8988T (cell line): ENCODE data around the gene SLC25A10.
A peak's percentile ranks its signal among the peaks of the same experiment; 100 is the strongest.

Source experiments
- DNase-seq: peaks from one replicate; pipeline ENCODE4 v3.0.0; 2011

SLC25A10 gene

GRCh38 chr17:81687770-81688541 lies 24.1 kb upstream of the SLC25A10 start:
- no peak for DNase-seq

- no peak for DNase-seq
Measured at GRCh38 chr17:81688616-81689015, 23.5 kb upstream of the SLC25A10 start.

GRCh38 chr17:81690066-81690465 lies 22.0 kb upstream of the SLC25A10 start:
- DNase-seq = no peak

- DNase-seq = no peak
Measured at GRCh38 chr17:81690549-81690948, 21.5 kb upstream of the SLC25A10 start.

- DNase-seq = no peak
Measured at GRCh38 chr17:81691196-81691595, 20.9 kb upstream of the SLC25A10 start.

GRCh38 chr17:81691608-81692007 lies 20.5 kb upstream of the SLC25A10 start:
- no peak for DNase-seq

- peak; percentile 81 for DNase-seq
Measured at GRCh38 chr17:81693509-81694210, 18.4 kb upstream of the SLC25A10 start.

GRCh38 chr17:81694810-81695209 lies 17.3 kb upstream of the SLC25A10 start:
- no peak for DNase-seq

GRCh38 chr17:81695211-81695610 lies 16.9 kb upstream of the SLC25A10 start:
- no peak for DNase-seq

GRCh38 chr17:81695801-81696200 lies 16.3 kb upstream of the SLC25A10 start:
- no peak for DNase-seq

- DNase-seq = no peak
Measured at GRCh38 chr17:81696218-81696941, 15.7 kb upstream of the SLC25A10 start.

GRCh38 chr17:81697261-81698044 lies 14.6 kb upstream of the SLC25A10 start:
- no peak for DNase-seq

GRCh38 chr17:81700353-81701287 lies 11.5 kb upstream of the SLC25A10 start:
- DNase-seq = no peak

GRCh38 chr17:81701288-81702071 lies 10.6 kb upstream of the SLC25A10 start:
- no peak for DNase-seq

- DNase-seq = peak; percentile 92
Measured at GRCh38 chr17:81702934-81703746, 8.9 kb upstream of the SLC25A10 start, which contains the start of gene MRPL12. TSS of gene MRPL12 (plus strand) at chr17:81703367. CDS start at chr17:81703502, 135 bp downstream.

GRCh38 chr17:81703747-81704654 lies 8.1 kb upstream of the SLC25A10 start:
- no peak for DNase-seq

- no peak for DNase-seq
Measured at GRCh38 chr17:81705518-81706231, 6.4 kb upstream of the SLC25A10 start.

- DNase-seq = no peak
Measured at GRCh38 chr17:81706232-81706611, 5.9 kb upstream of the SLC25A10 start.
